ENCODE data around the gene SHANK3.
"Not testable (repeated sequence)": the region's sequence is repeated elsewhere in the genome, so short reads cannot be mapped to it uniquely, and the experiment has no call there.

SHANK3 gene

GRCh38 chr22:50653256-50653655, 19.4 kb upstream of the SHANK3 start:
- DNase-seq (ENCODE audit: low read depth, low spot score): no peak

DNA sequence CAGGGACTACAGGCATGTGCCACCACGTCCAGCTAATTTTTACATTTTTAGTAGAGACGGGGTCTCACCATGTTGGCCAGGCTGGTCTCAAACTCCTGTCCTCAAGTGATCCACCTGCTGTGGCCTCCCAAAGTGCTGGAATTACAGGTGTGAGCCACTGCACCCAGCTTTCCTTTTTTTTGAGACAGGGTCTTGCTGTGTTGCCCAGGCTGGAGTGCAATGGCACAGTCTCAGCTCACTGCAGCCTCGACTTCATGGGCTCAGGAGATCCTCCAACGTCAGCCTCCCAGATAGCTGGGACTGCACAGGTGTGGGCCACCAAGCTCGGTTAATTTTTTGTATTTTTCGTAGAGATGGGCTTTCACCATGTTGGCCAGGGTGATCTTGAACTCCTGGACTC, 18.0 kb upstream of the SHANK3 start:
- not testable (repeated sequence) for DNase-seq (ENCODE audit: low read depth, low spot score)

DNA sequence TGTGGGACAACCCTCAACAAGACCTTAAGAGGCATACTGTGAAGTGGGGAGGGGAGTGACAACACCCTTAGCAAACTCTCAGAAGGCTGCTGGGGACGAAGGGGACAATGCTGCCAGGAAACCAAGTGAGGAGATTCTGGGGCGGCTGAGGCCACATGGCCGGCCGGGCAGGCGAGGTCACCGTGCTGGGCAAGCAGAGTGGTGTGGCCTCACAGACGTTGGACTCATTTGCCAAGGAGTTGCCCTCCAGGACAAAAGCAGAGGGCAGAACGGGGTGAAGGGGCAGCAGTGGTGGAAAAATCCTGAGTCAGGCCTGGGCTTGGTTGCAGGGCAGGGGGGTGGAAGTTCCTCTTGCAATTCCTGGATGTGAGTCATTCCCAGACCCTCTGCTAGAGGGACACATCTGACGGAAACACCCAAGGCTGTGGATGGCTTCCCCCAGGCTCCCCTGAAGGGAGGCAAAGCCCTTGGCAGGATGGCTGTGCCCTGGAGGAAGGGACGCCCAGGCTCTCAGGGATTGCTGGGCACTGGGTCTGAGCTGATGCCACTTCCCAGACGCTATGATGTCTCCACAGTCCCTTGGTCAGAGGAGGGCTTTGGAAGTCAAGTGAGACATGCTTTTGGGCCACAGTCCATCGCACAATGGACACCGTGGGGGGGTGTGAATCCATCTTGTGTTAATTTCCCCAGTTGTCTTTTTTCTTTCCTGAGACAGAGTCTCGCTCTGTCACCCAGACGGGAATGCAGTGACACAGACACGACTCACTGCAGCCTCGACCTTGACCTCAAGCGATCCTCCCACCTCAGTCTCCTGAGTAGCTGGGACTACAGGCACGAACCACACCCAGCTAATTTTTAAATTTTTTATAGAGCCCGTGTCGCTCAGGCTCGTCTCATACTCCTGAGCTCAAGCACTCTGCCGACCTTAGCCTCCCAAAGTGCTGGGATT, 16.2 kb upstream of the SHANK3 start:
- no peak for DNase-seq (ENCODE audit: low read depth, low spot score)

DNA sequence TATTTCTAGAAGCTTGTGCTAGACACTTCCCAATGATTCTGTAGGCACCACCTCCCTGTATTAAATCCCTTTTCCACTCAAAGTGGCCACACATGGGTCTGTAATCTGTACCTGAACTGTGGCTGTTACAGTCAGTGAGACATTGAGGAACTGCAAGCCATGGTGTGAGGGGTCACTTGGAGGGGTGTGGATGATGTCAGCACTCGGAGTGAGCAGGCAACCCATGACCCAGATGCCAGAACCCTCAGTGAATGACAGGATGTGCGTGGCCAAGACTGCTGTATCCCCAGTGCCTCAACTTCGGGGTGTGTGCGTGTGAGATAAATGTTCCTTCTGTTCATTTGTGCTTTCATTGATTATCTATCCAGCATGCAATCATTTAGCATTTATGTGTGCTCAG, 14.7 kb upstream of the SHANK3 start:
- no peak for DNase-seq (ENCODE audit: low read depth, low spot score)

DNA sequence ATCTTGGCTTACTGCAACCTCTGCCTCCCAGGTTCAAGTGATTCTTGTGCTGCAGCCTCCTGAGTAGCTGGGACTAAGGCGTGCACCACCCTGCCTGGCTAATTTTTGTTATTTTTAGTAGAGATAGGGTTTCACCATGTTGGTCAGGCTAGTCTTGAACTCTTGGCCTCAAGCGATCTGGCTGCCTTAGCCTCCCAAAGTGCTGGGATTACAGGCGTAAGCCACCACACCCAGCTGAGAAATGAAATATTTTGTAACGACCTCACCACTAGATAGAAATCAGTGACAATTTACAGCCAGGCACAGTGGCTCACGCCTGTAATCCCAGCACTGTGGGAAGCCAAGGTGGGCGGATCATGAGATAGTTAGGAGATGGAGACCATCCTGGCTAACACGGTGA, 12.9 kb upstream of the SHANK3 start:
- not testable (repeated sequence) for DNase-seq (ENCODE audit: low read depth, low spot score)

DNA sequence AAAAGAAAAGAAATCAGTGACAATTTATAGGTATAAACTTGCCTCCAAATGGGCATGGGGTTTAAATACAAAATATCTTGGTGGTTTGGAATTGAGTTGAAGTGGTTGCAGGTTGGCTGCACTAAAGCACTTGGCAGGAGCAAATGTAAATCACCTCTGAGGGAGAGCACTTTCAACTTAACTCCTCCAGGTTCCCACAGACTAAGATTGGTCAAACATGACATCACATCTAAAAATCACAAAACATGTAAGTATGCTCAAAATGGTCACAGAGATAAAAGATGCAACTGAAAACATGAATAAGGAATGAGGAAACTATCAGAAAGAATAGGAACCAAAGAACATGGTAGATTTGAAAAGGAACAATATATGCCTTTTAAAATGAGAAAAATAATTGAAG, 12.3 kb upstream of the SHANK3 start:
- DNase-seq (ENCODE audit: low read depth, low spot score): no peak

DNA sequence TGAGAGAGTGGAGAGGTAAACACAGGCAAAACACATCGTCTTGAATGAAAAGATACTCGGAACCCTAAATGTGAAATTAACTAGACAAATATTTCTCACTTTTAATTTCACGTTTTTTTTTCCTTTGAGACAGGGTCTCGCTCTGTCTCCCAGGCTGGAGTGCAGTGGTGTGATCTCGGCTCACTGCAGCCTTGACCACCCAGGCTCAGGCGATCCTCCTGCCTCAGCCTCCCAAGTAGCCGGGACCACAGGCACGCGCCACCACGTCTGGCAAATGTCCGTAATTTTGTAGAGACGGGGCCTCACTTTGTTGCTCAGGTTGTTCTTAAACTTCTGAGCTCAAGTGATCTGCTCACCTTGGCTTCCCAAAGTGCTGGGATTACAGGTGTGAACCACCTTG, 7.4 kb upstream of the SHANK3 start:
- no peak for DNase-seq (ENCODE audit: low read depth, low spot score)

- DNase-seq (ENCODE audit: low read depth, low spot score): no peak
Measured at GRCh38 chr22:50665738-50666137, 6.9 kb upstream of the SHANK3 start.

DNA sequence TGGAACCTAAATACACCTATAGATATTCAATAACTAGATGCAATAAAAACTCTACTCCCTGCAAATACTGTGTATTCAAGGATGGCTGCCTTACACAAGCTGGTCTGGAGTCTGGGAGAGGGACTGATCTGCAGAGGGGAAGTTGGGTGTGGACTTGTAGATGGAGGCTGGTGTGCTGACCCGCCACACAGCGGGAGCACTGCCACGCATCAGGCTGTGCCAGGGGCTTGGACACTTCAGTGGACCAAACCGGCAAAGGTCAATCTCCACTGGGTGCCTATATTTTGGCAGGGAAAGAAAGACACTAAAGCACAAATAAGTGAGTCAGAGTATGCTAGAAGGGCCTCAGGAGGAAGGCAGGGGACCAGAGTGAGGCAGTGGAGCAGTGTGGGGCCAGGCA, 2.1 kb upstream of the SHANK3 start:
- DNase-seq (ENCODE audit: low read depth, low spot score): peak; percentile 36

GRCh38 chr22:50670914-50671538, 1.6 kb upstream of the SHANK3 start:
- DNase-seq (ENCODE audit: low read depth, low spot score): no peak

DNA sequence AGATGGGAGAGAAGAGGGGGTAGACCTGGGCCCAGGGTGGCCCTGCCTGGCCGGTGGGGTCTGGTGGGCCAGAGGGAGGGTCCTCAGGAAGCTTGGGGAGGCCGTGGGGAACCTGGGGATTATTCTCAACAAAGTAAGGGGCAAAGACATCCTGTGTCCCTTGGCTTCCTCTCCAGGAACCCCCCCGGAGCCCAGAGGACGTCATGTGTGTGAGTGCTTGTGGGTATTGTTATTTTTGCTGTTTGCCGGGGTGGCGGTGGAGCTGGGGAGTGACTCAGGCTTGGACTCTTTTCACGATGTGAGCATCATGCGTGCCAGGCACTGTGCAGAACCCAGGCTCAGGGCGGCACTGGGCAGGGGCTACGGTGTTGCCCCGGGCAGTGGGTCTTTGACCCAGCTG, 982 bp upstream of the SHANK3 start:
- DNase-seq (ENCODE audit: low read depth, low spot score): no peak

GRCh38 chr22:50672041-50672440, 582 bp upstream of the SHANK3 start:
- no peak for DNase-seq (ENCODE audit: low read depth, low spot score)

- DNase-seq (ENCODE audit: low read depth, low spot score): no peak
Measured at GRCh38 chr22:50673231-50674129, 857 bp downstream of the SHANK3 start.

- DNase-seq (ENCODE audit: low read depth, low spot score): no peak
Measured at GRCh38 chr22:50674130-50674500, 1.5 kb downstream of the SHANK3 start.

GRCh38 chr22:50674606-50675552, 2.3 kb downstream of the SHANK3 start:
- DNase-seq (ENCODE audit: low read depth, low spot score): no peak

DNA sequence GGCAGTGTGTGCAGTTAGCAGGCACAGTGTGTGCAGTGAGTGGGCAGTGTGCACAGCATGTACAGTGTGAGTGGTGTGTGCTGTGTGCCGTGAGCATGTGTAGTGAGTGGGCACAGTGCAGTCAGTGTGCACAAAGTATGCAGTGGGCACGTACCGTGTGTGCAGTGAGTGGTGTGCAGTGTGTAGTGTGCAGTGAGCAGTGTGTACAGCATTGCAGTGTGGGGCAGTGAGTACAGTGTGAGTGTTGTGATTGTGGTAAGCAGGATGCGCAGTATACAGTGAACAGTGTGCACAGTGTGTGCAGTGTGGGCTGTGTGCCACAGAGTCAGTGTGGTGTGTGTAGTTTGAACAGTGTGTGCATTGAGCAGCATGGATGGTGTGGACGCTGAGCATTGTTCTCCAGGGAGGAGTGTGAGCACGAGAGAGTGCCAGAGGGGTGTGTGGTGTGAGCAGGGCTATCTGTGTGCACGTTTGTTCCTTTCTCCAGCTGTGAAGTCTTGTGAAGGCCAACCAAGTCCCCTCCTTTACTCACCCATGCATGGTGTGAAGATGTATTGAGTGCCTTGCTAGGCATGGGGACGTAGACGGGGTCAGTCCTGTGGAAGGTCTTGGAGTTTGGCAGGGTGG, 3.0 kb downstream of the SHANK3 start:
- DNase-seq (ENCODE audit: low read depth, low spot score): no peak

DNA sequence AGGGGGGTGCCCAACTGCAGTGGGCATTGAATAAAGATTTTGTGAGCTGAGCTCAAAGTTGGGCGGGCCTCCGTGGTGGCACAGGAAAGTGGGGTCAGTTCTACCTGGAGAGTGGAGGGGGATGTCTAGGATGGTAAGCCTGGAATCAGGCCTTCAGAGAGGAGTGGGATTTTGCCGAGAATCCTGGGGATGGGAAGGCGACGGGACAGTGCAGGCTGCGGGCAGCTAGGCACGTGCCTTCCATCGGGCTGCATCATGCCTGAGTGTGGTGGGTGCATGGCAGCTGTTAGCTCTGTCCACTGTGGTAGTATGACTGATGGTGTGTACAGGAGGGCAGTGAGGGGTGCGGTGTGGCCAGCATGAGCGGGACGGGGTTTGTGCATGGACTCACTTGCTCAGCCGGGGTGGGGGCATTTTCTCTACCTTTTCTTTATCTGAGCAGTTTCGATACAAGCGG, 3.6 kb downstream of the SHANK3 start:
- no peak for DNase-seq (ENCODE audit: low read depth, low spot score)

DNA sequence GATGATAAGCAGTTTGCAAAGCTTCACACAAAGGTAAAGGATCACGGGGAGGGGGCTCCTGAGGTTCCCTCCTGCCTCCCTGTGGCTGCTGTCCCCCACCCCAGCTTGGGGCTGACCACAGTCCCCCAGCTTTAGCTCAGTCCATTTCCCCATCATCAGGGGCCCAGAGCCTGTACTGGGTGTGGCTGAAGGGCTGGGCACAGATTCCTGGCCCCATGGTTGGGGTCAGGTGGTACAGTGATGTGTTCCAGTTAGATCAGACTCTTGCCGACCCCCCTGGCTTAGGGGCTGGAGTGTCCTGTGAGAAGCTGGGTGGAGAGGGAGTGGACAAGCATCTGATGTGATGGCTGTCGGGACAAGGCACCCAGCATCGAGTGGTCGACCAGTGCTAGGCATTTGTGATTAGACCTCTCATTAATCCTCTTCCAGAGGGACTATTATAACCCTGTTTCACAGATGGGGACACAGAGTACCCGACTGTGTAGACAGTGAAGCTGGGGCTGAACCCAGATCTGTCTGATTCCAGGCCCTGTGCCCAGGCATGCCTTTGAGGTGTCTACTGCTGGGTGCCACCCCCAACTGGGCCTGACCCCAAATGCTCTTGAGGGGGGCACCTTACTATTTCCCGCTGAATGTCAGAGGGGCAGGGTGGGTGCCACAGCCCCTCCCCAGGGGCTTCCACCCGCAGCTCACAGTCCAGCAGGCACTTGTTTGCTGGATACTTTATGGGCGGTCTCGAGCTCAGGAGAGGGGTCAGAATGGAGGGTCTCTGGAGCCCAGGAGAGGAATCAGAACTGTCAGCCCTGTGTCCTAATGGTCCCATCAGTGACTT, 4.3 kb downstream of the SHANK3 start:
- DNase-seq (ENCODE audit: low read depth, low spot score): no peak

GRCh38 chr22:50677493-50678217, 5.0 kb downstream of the SHANK3 start:
- DNase-seq (ENCODE audit: low read depth, low spot score): no peak

All from smooth muscle cell of the brain vasculature (primary cell).